HCT116 (cell line): ENCODE results near the gene OR10H5.

ENCODE experiments used
- CEBPB ChIP-seq: IDR thresholded peaks from 2 replicates; pipeline ENCODE4 v1.6.1; 2012; ENCODE audit warnings: low read depth
- EGR1 ChIP-seq: IDR thresholded peaks from 2 replicates; pipeline ENCODE4 v1.6.1; 2012; ENCODE audit warnings: low read depth
- EZH2phosphoT487 ChIP-seq: fragments of 200-600 bp; IDR thresholded peaks from 2 replicates; pipeline ENCODE4 v1.6.1; 2018; ENCODE audit warnings: antibody characterized with exemption, borderline replicate concordance
- FOSL1 ChIP-seq: IDR thresholded peaks from 2 replicates; pipeline ENCODE4 v1.6.1; 2012; ENCODE audit warnings: low read depth
- JUND ChIP-seq: IDR thresholded peaks from 2 replicates; pipeline ENCODE4 v1.6.1; 2012
- POLR2A ChIP-seq: IDR thresholded peaks from 2 replicates; pipeline ENCODE4 v1.7.0; 2011; ENCODE audit warnings: borderline replicate concordance; ENCODE audit not compliant: insufficient read depth, insufficient read length; ENCODE audit errors: extremely low read depth
- POLR2AphosphoS5 ChIP-seq: IDR thresholded peaks from 2 replicates; pipeline ENCODE4 v1.6.1; 2011; ENCODE audit warnings: mild to moderate bottlenecking, low read depth, low read length, moderate library complexity
- TF ChIP-seq, protein P1 (sequence below): IDR thresholded peaks from 2 replicates; pipeline ENCODE4 v1.6.1; 2012
- TF ChIP-seq, protein P2 (sequence below), 3 experiments: fragments of 200-600 bp in 1 of 3; sonication (generic) in 1 of 3; IDR thresholded peaks in 2 of 3; conservative IDR thresholded peaks in 1 of 3; 2 replicates each; pipeline ENCODE4 v1.5.1; 2012 to 2017; ENCODE audit warnings: low read depth in 2 of 3, low read length in 2 of 3, antibody characterized with exemption in 1 of 3, borderline replicate concordance in 1 of 3, control low read depth in 1 of 3, mild to moderate bottlenecking in 1 of 3, mixed read lengths in 1 of 3, mixed run types in 1 of 3, moderate library complexity in 1 of 3; ENCODE audit not compliant: insufficient read depth in 1 of 3
- TF ChIP-seq, protein P3 (sequence below): IDR thresholded peaks from 2 replicates; pipeline ENCODE4 v1.6.1; 2012; ENCODE audit warnings: low read depth

DNA sequence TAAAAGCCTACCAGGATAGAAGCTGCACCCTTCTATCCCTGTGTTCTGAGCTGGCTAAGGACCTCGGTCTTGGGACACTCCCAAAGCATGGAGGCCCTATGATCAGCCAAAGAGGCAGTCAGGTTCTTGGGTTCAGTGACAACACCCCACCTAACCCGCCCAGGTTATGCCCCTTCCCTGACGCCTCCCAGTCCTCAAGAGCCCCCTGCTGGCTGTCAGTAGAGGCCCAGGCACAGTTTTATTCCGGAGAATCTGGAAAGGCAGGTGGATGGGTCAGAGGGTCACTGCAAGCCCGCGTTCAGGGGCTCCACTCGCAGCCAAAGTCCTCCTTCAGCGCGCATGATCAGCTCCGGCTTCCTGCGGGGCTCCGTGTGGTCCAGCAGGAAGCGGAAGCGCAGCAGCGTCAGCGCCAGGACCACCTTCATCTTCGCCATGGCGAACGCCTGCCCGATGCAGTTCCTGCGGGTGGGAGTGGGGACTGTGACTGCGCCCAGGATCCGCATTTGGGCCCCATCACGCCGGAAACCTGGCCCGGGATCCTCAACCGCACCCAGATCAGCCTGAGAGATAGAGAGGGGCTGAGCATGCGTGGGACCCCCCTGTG is 27.4 kb upstream of the OR10H5 start:
- TF ChIP-seq JUND (no peak), EZH2phosphoT487 (no peak), EGR1 (no peak), POLR2A (no peak), POLR2AphosphoS5 (no peak), CEBPB (no peak), FOSL1 (no peak)
- TF ChIP-seq, protein P1, sequence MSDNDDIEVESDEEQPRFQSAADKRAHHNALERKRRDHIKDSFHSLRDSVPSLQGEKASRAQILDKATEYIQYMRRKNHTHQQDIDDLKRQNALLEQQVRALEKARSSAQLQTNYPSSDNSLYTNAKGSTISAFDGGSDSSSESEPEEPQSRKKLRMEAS = no peak
- TF ChIP-seq, protein P2, sequence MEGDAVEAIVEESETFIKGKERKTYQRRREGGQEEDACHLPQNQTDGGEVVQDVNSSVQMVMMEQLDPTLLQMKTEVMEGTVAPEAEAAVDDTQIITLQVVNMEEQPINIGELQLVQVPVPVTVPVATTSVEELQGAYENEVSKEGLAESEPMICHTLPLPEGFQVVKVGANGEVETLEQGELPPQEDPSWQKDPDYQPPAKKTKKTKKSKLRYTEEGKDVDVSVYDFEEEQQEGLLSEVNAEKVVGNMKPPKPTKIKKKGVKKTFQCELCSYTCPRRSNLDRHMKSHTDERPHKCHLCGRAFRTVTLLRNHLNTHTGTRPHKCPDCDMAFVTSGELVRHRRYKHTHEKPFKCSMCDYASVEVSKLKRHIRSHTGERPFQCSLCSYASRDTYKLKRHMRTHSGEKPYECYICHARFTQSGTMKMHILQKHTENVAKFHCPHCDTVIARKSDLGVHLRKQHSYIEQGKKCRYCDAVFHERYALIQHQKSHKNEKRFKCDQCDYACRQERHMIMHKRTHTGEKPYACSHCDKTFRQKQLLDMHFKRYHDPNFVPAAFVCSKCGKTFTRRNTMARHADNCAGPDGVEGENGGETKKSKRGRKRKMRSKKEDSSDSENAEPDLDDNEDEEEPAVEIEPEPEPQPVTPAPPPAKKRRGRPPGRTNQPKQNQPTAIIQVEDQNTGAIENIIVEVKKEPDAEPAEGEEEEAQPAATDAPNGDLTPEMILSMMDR (IDR thresholded peaks at IDR 0.05 in 2 of 3, conservative IDR thresholded peaks at IDR 0.05 in 1 of 3; ENCODE audit: borderline replicate concordance in 1 of 3, insufficient read depth in 1 of 3, low read depth in 2 of 3, low read length in 2 of 3) = peak; percentile 52 to 71 (median 69); a peak in 5 of 6 replicates
- TF ChIP-seq, protein P3, sequence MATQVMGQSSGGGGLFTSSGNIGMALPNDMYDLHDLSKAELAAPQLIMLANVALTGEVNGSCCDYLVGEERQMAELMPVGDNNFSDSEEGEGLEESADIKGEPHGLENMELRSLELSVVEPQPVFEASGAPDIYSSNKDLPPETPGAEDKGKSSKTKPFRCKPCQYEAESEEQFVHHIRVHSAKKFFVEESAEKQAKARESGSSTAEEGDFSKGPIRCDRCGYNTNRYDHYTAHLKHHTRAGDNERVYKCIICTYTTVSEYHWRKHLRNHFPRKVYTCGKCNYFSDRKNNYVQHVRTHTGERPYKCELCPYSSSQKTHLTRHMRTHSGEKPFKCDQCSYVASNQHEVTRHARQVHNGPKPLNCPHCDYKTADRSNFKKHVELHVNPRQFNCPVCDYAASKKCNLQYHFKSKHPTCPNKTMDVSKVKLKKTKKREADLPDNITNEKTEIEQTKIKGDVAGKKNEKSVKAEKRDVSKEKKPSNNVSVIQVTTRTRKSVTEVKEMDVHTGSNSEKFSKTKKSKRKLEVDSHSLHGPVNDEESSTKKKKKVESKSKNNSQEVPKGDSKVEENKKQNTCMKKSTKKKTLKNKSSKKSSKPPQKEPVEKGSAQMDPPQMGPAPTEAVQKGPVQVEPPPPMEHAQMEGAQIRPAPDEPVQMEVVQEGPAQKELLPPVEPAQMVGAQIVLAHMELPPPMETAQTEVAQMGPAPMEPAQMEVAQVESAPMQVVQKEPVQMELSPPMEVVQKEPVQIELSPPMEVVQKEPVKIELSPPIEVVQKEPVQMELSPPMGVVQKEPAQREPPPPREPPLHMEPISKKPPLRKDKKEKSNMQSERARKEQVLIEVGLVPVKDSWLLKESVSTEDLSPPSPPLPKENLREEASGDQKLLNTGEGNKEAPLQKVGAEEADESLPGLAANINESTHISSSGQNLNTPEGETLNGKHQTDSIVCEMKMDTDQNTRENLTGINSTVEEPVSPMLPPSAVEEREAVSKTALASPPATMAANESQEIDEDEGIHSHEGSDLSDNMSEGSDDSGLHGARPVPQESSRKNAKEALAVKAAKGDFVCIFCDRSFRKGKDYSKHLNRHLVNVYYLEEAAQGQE = peak; percentile 4; the same call in 1 of the 2 replicates
